Fibroblast of peridontal ligament (primary cell): ENCODE measurements around the gene WNT4.

Experiments
- DNase-seq: peaks from one replicate; pipeline ENCODE4 v3.0.0-alpha.2; 2010; ENCODE audit errors: extremely low read depth

Gene WNT4

DNA sequence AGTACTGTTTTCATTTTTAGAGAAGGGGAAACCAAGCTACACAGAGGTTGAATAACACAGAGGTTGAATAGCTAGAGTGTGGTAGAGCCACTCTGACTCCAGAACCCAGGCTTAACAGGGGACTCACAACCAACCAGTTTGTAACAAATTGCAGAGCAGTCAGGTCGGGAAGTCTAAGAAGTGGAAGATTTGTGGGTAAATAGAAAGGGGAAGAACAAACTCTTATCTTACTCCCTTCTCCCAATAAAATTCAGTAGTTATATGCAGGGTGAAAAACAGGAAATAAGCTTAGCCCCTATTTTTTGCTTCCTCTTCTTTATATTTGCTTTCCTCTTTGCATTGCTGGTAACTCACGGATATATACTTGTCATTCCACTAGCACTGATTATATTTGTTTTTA, 67.2 kb downstream of the WNT4 start:
- DNase-seq: no peak

DNA sequence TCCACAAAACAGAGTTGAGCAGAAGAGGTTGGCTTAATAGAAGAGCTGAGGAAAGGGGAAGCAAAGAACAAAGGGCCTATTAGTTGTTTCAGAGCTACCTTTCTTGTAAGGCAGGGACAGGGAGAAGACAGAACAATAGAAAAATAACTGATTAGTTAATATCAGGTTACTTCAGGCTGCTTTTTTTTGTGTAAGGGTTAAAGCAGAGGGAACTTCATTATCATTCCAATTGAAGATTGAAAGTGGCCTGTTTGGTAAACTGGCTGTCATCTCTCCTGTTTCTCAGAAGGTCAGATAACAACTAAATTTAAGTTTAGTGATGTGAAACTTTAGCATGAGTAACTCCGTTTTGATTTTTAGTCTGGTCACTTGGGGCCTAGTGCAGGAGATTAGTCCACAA, 68.1 kb downstream of the WNT4 start:
- DNase-seq: no peak

DNA sequence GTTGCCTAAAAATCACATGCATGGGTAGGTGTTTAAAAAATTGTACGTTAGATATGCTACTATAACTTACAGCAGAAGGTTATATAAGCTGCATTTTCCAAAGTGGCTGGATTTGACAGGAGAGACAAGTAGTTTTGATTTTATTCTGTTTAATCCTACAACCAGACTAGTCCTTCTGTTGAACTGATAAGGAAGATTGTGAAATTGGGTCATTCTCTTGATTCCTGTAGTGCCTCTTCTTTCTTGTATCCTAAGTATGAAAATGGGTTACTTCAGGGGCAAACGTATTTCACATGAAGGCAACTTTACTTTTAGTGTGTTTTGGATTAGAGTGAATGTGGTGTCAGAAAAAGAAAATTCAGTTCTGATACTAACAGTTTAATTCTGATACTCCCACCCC, 71.4 kb downstream of the WNT4 start:
- DNase-seq: no peak
